Measurements from ENCODE around the gene DPCD.
"Not testable (repeated sequence)": the region's sequence is repeated elsewhere in the genome, so short reads cannot be mapped to it uniquely, and the experiment has no call there.

Gene DPCD

DNA sequence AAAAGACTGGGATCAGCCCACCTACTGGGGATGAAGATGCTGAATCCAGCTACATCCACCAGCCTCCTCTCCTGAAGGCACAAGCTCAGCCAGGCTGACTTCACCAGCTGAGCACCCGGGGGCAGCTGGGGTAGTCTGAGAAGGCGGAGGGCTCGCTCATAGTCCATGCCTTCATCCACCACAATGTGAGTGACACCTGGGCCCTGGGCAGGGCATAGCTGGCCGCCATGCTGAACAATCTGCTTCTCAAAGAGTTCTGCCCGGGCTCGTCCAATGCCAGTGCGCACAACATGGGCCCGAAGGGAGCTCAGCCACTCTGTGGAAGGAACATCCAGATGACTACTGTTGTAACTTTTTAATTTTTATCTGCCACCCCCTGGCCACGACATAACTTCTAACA is 2.3 kb upstream of the DPCD start:
- DNase-seq (ENCODE audit: low spot score), result no peak

DNA sequence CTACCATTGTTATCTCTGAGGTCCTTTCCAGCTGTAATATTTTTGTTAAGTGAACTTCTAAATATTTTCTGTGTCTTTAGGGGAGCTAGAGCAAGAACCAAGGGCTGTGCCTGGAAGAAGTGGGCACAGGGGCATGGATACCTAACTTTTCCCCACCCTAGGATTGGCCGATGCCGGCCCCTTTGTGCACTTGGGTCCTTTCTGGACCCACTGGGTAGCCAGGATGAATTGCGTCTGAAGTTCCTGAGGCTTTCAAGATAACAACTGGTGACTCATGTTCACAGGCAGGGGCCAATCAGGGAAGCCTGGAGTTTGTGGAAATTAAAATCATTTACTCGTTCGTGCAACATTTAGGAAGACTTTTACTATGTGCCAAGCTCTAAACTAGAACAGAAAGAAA is 758 bp downstream of the DPCD start:
- peak; percentile 82 for DNase-seq (ENCODE audit: low spot score)

DNA sequence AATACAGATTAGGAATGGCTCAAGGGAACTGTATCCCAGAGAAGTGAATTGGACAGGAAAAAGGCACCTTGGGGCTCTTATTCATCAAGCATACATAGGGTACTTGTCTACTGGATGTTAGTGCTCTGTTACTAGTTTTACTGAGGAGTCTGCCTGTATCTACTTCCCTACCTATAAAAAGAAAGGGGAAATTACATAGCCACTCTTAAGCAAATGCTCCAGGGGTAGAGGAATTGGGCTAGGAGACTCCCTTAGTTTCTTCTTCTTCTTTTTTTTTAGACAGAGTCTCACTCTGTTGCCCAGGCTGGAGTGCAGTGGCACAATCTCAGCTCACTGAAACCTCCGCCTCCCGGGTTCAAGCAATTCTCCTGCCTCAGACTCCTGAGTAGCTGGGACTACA is 5.2 kb downstream of the DPCD start:
- not testable (repeated sequence) for DNase-seq (ENCODE audit: low spot score)

DNA sequence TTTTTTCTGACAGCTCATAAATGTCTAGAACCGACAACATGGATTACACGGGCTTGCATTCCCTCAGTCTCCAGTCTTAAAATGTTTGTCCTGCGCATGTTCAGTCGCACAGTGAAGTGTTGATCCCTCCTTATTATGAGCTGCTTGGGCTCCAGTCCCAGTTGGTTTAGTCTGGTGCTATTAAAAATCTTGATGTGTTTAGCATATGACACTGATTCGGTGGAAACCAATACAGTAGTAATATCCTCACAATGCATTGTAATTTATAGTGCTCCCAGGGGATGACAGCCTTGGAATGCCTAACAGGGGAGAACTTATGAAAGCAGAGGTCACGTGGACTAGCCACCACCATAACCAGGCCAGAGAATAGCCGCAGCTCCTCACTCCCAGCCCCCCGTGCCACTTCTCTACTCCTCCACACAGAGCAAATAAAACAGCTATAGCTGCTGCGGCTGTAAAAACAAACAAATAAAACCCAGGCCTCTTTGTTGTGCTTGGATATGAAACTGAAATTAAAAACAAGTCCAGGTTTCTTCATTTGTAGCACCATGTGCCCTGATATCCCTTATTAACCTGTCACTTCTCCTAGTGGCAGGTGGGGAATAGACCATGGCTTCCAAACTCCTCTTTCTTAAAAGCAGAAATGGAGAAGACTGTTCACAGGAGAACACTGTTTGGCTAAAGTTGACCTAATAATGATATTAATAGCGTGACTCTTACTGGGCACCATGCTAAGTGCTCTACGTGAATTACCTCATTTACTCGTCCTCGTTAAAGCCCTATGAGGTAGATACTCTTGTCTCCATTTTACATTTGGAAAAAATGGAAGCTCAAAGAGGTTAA is 7.7 kb downstream of the DPCD start:
- DNase-seq (ENCODE audit: low spot score), result no peak

DNA sequence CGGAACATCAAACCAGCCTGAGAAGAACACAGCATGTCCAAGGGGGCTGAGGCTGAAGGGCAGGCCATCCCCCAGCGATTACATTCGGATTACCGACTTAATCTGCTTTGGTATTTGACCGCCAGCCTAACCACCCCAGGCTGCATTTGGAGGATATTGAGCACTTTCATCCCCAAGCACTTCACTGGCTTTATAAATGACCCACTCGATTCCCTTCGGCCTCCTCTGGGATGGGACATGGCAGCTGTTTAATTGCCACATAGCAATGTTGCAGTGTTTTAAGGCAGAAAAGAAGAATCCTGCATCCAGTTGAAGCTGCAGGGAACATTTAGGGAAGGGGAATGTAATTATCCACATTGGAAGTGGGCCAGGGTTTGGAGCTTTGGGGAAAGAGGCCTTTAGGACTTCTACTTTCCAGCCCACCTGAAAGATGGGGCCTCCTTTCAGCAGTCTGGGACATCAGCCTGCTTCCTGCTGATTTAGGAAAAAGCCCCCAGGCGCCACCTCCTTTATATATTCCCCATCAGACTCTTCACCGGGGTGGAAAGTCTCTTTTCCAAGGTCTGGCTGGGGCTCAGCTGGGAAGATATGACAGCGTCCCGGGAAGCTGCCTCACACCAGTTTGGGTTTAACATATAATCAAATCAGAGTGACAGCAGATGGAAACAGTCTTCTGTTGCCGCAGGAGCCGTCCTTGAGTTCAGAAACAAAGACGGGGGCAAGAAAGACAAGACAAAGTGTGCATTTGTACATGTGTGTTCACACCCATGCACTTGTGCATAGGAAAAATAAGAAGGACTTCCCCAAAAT is 9.2 kb downstream of the DPCD start:
- no peak for DNase-seq (ENCODE audit: low spot score)

DNA sequence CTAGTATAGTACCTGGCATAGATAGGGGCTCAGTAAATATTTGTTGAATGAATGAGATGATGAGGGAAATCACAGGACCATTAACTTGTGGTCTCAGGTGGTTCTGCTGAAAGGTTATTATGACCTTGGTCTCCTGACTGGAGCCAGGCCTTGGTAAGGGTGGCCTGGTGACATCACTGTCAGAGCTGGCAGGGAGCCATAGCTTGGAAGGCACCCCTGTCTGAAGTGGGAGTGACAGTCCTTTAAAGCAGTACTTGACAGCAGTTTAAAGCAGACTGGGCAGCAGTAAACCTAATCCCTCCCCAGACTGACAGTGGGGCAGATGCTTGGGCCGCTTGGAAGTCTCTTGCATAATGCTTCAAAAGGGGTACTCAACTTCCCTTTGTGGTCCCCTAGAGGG is 13.4 kb downstream of the DPCD start:
- no peak for DNase-seq (ENCODE audit: low spot score)

DNA sequence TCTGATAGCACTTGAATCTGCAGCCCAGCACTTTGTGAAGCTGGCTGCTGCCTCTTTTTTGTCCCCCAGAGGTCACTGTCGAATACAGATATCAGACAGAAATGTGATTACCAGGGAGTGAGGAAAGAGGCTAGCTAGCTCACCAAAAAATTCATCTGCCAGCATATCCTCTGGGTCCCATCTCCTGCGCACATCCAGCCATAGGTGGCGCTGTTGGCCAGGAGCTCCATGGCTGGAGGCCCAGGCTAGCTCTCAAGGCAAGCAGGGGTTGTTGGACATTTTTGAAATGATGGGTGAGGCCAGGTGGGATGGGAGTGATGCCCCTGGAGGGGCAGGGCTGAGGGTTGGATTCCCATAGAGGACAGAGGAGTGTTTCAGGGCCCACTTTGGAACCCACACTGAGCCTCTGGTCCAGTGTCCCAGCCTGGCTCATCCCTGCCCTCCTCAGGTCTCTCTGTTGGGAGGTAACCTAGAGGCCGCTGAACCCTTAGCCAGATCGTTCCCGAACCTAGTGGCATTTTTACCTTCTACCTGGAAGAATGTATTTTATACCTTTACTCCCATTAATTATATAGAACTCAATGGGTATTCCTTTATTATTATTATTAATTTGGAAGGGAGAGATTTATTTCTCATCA is 14.8 kb downstream of the DPCD start:
- DNase-seq (ENCODE audit: low spot score), result peak; percentile 79

DNA sequence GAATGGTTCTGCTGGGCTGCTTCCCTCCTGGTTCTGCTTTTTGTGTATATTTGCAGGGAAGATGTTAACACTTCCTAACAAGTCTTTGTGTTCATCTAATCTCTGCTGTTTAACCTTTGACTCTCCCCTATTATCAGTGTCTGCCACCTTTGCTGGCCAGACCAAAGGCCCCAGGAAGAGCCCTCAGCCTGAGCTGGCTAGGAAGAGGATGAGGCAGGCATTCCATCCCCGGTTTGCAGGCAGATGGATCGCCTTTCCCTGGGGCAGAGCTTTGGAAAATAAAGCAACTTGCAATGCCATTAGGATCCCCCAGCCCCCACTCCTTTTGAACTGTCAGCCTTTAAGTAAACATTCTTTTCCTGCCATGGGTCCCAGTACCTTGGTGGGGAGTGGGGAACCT is 19.0 kb downstream of the DPCD start:
- no peak for DNase-seq (ENCODE audit: low spot score)

DNA sequence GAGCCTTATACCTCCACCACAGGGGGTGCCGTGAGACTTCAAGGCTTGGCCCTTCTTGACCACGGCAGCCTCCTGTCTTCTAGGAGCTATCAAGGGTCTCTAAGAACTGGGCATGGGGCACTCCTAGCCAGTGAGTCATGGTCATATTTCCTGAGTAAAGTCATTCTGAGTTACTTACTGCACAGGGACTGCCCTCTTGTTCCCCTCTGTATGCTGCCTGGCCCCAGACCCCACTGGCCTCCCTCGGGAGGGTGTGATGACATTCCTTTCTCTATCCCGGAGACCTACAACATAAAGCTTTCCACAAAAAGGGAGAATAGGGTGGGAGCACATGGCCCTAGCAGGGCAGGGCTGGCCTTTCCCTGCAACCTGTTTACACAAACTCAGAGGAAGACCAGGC is 21.4 kb downstream of the DPCD start:
- no peak for DNase-seq (ENCODE audit: low spot score)

DNA sequence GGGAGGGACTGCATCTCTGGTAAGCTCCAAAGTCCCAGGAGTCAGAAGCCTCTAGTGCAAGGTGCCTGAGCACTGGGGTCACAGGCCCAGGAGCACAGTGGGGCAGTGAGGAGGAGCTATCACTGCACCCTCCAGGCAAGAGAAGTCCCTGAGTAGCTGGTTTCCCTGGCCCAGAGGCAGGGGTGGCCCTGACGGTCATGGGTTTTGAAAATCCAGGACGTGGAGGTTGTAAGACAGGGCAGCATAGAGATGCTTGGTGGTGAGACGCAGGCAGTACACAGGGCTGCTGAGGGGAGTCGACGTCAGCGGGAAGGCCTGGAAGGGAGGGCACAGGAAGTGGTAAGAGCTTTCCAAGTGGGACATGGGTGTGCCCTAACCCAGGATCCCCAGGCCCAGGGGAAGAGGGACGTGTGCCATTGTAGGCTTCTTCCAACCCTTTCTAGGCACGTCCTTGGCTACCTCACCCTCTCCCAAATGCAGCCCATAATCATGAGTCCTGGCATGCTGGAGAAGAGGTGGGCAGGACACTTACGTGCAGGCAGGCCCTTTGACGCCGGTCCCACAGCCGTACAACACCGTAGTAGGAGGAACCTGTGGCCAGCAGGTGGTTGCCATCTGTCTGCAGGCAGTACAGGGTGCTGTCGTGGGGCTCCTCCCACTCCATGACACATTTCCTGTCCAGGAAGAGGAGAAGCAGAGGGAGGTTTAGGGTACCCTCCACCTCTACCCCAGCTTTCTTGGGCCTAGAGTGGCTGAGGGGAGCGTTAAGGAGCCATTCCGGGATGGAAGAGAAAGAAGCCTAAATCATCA is 23.2 kb downstream of the DPCD start:
- no peak for DNase-seq (ENCODE audit: low spot score)

DNA sequence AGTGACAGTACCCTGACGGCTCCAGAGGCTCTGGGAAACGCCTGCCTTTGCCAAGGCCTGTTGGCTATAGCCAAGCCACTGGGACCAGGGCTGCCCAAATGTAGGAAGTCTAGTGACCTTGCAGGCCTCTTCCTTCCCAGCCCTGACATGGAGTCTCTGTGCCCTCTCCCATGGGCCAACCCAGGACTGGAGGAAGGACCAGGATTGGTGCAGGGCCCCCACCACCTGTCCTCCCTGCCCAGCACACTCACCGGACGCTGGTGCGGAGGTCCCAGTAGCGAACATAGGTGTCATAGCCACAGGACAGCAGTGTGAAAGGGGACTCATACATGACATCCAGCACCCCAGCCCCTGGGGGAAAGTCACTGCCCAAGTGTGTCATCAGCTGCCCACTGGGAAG is 24.0 kb downstream of the DPCD start:
- no peak for DNase-seq (ENCODE audit: low spot score)

DNA sequence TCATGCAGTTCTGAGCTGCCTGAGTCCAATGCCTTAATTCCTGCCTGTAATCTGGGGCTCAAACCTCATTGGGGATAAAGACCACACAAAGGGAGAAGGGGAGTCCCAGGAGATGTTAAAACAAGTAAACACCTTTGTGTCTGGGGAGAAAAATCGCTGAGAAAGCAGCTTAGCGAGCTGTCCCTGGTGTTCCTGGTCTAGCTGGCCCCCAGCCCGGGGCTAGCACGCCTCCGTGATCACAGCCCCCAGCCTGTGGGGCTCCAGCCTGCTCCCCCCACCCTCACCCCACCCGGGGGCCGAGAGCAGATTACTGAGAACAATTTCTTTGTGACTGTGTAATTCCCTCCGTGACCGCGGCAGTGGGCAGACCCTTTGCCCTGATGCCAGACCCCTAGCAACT is 24.8 kb downstream of the DPCD start:
- DNase-seq (ENCODE audit: low spot score), result no peak

DNA sequence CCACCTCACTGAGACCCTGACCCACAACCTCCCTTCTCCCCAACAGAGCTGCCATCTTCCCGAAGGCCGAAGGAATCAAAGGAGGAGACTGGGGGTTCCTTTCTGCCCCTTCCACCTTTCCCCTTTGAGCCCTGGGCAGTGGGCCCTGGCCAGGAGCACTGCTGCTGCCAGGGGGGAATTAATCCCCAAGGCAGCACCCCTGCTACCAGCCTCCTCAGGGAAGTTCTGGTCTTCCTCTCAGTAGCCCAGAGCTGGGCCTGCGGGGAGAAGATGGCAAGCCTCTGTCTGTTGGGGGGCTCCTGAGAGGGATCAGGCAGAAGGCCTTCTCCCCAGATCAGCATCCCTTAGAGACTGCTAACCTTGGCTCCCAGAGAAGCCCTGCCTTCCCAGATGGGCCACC is 25.5 kb downstream of the DPCD start:
- DNase-seq (ENCODE audit: low spot score), result no peak

DNA sequence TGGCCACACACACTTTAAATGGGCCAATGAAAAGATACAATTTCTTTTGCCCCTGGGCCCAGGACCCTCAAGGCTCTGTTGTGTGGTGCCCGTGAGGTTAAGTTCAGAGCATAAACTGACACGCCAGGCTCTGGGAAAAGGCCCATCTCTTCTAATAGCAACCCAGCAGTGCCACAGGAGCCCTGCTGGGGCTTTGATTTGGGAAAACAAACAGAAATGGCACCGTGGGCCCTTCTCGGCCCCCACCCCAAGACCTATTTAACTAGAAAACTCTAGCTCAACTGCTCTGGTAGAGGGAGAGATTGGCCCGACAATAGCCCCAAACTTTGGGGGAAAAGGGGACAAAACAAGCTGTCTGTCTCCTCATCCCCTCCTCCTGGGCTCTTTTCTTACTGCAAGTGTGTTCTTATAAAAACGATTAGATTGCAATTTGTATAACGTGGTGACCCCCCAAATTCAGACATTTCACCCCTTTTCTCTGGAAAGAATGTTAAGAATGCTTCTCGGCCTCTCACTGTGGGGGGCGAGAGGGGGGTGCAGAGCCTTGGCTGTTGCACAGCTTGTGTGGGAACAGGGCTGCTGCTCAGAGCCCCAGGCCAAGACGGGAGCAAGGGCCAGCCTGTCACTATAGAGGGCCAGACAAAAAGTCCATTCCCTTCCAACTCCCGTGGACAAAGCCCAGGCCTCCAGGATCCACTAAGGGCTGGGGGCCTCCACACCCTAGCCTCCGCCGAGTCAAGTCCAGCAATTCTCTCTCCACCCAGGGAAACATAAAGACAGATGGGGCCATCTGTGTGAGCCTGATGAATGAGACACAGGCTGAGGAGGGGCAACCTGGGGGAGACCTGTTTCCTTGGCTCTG is 26.8 kb downstream of the DPCD start:
- no peak for DNase-seq (ENCODE audit: low spot score)

DNA sequence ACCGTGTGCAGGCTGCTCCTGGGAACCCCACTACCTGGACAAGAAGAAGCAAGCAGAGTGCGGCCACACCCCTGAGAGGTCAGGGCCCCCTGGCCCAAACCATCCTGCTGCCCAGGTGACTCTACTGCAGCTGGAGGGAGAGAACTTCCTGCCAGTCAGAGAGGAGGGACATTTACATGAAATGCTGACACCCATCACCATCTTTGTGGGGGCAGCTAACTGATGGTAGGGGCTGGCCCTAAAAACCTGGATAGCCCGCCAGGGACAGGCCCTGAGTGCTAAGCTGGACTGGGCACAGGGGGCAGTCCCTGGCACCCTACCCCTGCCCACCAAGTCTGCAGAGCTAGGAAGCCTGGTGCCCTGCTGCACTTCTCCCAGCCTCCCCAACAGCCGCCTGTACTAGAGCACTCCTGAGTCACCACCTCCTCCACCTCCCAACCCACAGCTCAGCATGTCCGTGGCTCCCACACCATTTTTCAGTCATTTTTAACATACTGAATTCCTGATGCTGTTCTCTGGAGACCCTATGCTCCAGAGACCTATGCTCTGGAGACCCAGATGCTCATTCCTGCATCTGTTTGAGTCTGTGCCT is 27.5 kb downstream of the DPCD start:
- no peak for DNase-seq (ENCODE audit: low spot score)

DNA sequence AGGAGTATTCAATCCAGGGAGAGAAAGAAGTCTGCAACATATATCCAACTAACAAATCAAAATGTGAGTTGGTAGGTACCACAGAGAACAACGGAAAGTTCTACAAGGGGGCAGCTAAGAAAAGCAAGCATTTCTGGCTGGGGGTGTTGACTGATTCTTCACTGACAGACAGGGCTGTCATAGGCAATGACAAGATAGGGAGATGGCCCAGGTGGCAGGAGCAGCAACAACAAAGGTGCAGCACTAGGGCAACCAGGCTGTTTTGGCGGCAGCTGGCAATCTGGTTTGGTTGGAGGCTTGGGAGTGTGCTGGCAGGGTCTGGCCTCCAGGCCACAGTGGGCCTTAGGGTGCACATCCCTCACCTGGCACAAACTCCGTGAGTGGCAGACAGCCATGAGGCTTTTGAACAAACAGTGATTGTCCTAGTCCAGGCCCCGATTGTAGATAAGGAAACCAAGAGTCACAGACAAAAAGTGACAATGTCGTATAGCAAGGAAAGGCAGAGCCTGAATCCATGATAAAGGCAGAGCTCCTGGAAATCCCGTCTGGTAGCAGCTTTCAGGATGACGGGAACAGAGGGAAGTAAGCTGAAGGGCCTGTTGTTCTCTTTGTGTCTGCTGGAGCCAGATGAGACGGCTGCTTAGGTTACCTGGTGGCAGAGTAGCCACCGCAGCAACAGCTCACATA is 28.4 kb downstream of the DPCD start:
- no peak for DNase-seq (ENCODE audit: low spot score)

DNA sequence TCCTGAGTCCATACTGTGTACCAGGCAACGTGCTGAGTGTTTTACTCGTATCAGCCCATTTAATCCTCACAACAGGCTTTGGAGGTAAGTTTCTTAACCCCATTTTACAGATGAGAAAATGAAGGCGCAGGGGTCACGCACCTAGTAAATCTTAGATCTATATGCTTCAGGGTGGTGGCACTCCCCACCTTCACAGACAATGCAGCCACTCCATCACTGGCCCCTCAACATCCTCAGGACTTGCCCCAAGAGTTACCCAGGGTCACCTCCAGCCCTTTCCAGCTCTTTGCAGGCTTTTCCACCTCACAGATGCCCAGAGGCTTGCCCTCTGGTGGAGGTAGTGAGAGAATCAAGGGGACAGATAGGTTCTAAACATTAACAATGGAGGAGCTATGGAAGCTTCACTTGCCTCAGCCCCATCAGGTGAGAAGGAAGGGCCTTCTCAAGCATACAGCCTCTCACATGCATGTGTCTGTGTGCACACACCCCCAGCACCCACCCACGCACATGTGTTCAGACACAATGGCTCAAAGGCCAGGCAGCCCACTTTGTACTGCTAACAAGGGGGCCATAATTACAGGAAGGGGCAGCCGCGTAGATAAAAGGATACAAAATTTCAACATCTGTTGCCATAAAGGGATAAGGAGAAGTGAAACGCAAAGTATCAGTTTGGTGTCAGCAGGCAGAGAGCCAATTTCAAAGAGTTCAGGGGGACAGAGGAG is 29.1 kb downstream of the DPCD start:
- DNase-seq (ENCODE audit: low spot score), result peak; percentile 23

DNA sequence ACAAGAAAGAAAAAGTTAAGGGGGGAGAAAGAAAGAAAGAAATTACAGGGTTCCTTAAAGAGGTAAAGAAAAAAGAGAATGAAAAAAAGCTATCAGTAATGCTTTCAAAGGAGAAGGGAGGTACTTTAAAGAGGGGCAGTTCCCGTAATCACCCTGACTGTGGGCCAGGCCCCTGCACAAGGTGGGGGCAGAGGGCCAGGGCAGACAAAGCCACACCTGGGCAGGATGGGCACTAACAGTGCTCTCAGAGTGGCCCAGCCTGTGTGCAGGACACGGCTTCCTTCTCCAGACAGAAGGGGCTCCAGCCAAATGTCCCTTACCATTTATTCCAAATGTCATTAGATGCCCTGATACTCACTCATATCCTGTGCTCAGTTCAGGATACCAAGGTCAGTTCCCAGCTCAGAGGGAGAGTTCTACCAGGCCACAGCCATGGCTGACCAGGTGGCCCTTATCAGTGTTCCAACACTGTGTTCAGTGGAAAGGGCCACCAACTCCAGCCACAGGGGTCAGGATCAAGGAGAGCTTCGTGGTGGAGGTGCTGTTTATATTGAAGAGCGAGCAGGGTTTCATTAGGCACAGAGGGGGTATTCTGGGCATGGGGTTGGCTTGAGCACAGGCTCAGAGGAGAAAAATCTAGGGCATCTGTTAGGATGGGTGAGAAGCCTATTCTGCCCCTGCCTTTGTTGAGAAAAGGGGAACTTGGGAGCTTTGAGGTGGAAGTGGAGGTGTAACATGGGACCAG is 29.9 kb downstream of the DPCD start:
- no peak for DNase-seq (ENCODE audit: low spot score)

DNA sequence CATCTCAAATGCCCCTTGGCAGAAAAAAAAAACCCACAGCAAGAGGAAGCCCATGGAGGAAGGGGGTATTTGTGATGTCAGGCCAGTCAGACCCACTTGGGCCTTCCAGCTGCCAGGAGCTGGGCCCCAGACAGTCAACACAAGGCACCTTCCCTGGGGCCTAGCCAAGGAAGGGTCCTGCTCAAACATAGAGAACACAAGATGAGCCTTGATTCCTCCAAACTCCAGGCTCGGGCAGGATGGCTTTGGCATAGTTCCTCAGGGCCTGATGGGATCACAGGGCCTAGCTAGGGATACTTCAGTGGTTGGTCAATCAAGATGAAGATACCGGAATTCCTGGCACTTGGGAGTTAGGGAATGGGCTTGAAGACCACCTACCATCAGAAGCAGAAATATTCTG is 30.8 kb downstream of the DPCD start:
- DNase-seq (ENCODE audit: low spot score), result no peak
